ENCODE results near the gene TAF3. TPM values are rescaled to one million over a fixed set of nuclear protein-coding genes. Genes with fewer than 3 reads are reported as not detected.

Gene TAF3
- total RNA-seq, 1 donor from 2014 or later = 10.8 TPM

- H3K4me1 ChIP-seq = no peaks in the 10 kb centered on the region
- H3K27me3 ChIP-seq (ENCODE audit: low read depth) = no peaks in the 10 kb centered on the region
- intact Hi-C loops (cut with DNase I) = no loop called here
- no peaks in the 10 kb centered on the region for H3K9me3 ChIP-seq
- no peak overlapping the region for H3K4me3 ChIP-seq
- H3K36me3 ChIP-seq = no peaks in the 10 kb centered on the region
- DNase-seq (no peak), ATAC-seq (no peak)
- H3K27ac ChIP-seq = no peak overlapping the region
- TF ChIP-seq, protein P1, sequence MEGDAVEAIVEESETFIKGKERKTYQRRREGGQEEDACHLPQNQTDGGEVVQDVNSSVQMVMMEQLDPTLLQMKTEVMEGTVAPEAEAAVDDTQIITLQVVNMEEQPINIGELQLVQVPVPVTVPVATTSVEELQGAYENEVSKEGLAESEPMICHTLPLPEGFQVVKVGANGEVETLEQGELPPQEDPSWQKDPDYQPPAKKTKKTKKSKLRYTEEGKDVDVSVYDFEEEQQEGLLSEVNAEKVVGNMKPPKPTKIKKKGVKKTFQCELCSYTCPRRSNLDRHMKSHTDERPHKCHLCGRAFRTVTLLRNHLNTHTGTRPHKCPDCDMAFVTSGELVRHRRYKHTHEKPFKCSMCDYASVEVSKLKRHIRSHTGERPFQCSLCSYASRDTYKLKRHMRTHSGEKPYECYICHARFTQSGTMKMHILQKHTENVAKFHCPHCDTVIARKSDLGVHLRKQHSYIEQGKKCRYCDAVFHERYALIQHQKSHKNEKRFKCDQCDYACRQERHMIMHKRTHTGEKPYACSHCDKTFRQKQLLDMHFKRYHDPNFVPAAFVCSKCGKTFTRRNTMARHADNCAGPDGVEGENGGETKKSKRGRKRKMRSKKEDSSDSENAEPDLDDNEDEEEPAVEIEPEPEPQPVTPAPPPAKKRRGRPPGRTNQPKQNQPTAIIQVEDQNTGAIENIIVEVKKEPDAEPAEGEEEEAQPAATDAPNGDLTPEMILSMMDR (IDR thresholded peaks at IDR 0.05) = no peak
These were observed 72.5 kb downstream of the TAF3 start for GRCh38 chr10:7890781-7891180.

DNA sequence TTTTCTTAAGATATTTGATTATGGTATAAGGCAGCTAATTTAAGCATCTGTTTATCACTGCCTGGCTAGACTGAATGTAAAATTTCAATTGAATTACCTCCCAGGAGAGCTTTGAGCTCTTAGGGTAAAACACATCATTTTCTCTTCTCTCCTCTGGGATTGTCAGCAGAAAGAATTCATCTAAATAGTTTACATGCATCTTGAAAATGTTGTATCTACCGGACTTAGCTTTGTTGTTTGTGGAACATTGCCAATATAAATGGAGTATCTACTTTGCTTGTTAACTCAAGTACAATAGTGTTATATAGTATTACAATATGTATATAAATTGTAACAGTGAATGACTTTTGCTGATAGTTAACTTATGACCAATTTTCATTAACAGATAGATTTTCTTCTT is 73.3 kb downstream of the TAF3 start:
- no peak for DNase-seq
- intact Hi-C loops (cut with DNase I) = no loop called here

GRCh38 chr10:7892146-7892545 is 73.8 kb downstream of the TAF3 start:
- TF ChIP-seq, protein P1 (IDR thresholded peaks at IDR 0.05) = no peak
- H3K27ac ChIP-seq = no peak overlapping the region
- DNase-seq (no peak), ATAC-seq (no peak)
- no peaks in the 10 kb centered on the region for H3K4me1 ChIP-seq
- H3K36me3 ChIP-seq = peaks cover 7% of the 10 kb centered on the region
- no peak overlapping the region for H3K4me3 ChIP-seq
- no peaks in the 10 kb centered on the region for H3K9me3 ChIP-seq
- intact Hi-C loops (cut with DNase I) = no loop called here
- H3K27me3 ChIP-seq (ENCODE audit: low read depth) = no peaks in the 10 kb centered on the region

More for the DNA sequence above, 73.3 kb downstream of the TAF3 start:
- Histone ChIP-seq H3K27me3 (ENCODE audit: low read depth) (no peaks in the 10 kb centered on the region), H3K4me3 (no peak overlapping the region), H3K9me3 (no peaks in the 10 kb centered on the region), H3K36me3 (peaks cover 1% of the 10 kb centered on the region), H3K27ac (no peak overlapping the region), H3K4me1 (no peaks in the 10 kb centered on the region)
- ATAC-seq = no peak
- TF ChIP-seq, protein P1 (IDR thresholded peaks at IDR 0.05) = no peak

GRCh38 chr10:7895699-7896090 is 77.4 kb downstream of the TAF3 start:
- no peaks in the 10 kb centered on the region for H3K27me3 ChIP-seq (ENCODE audit: low read depth)
- H3K9me3 ChIP-seq = no peaks in the 10 kb centered on the region
- H3K27ac ChIP-seq = no peak overlapping the region
- TF ChIP-seq, protein P1 (IDR thresholded peaks at IDR 0.05) = no peak
- intact Hi-C loops (cut with DNase I) = no loop called here
- DNase-seq = no peak
- H3K36me3 ChIP-seq = peaks cover 7% of the 10 kb centered on the region
- no peaks in the 10 kb centered on the region for H3K4me1 ChIP-seq
- H3K4me3 ChIP-seq = no peak overlapping the region
- no peak for ATAC-seq

DNA sequence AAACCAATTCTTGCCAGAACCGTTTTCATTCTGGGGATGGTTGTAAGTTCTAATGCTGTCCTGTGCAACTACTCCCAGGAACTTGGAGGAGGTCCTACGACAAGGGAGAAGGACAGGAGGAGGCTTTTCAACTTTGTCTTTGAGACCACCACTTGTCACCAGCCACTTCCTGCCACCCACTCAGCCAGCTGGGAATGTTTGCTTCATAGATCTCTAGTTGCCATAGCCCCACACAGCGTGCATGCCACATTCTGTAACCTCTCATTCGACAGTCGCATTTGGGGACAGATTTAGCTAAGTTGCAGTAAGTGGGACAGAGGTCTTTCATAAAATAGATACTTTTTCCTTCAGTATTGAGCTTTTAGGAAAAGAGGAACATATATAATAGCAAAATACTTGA is 78.0 kb downstream of the TAF3 start:
- no peaks in the 10 kb centered on the region for H3K9me3 ChIP-seq
- peaks cover 7% of the 10 kb centered on the region for H3K36me3 ChIP-seq
- no peak for DNase-seq
- no peak overlapping the region for H3K4me3 ChIP-seq
- ATAC-seq = no peak
- H3K27ac ChIP-seq = no peak overlapping the region
- no peaks in the 10 kb centered on the region for H3K4me1 ChIP-seq
- intact Hi-C loops (cut with DNase I) = no loop called here
- TF ChIP-seq, protein P1 (IDR thresholded peaks at IDR 0.05) = no peak
- H3K27me3 ChIP-seq (ENCODE audit: low read depth) = no peaks in the 10 kb centered on the region

DNA sequence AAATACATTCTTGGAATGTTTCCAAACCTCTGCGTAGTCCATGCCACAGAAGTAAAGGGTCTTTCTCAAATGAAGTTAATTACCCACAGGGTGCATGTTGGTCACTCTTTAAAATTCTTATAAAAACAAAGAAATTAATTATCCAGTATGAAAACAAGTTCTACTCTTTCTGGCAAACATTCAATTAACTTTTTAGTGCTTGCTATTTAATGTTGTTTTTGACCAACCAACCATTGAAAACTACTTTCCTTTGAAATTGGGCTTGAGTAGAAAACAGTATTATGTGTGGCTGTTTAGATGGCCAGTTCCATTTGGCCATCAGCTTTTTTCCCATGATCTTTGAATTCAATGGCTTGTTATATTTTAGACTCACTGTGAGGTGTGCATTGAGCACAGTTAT is 83.0 kb downstream of the TAF3 start:
- ATAC-seq (no peak), DNase-seq (no peak)
- intact Hi-C loops (cut with DNase I) = no loop called here
- Histone ChIP-seq H3K27me3 (ENCODE audit: low read depth) (no peaks in the 10 kb centered on the region), H3K36me3 (peaks cover 7% of the 10 kb centered on the region), H3K9me3 (no peaks in the 10 kb centered on the region), H3K4me3 (no peak overlapping the region), H3K4me1 (no peaks in the 10 kb centered on the region), H3K27ac (no peak overlapping the region)
- TF ChIP-seq, protein P1 (IDR thresholded peaks at IDR 0.05) = no peak
